GM23338 (cell line): ENCODE measurements around the gene ARPC4. TPM values are rescaled to one million over a fixed set of nuclear protein-coding genes. Genes with fewer than 3 reads are reported as not detected.
"Not testable (repeated sequence)": the region's sequence is repeated elsewhere in the genome, so short reads cannot be mapped to it uniquely, and the experiment has no call there.

ENCODE experiments used
- ATAC-seq: fragments of 200-7000 bp; cut with Tn5 transposase; 3 replicates; pipeline ENCODE4 v1.9.1; 2020
- DNase-seq: peaks from one replicate; pipeline ENCODE4 v3.0.0-alpha.2; 2015; ENCODE audit warnings: low spot score
- H2AFZ ChIP-seq: fragments of 200-600 bp; sonication (generic); 2 replicates; pipeline ENCODE4 v1.8.0; 2016; ENCODE audit warnings: antibody characterized with exemption, mild to moderate bottlenecking, moderate library complexity
- H3F3A ChIP-seq: fragments of 200-600 bp; sonication (generic); replicated peaks from 2 replicates; pipeline ENCODE4 v1.8.0; 2017; ENCODE audit warnings: antibody characterized with exemption, mixed run types, low read depth
- H3K27ac ChIP-seq: fragments of 200-600 bp; sonication (generic); 2 replicates; pipeline ENCODE4 v1.6.1; 2016; ENCODE audit warnings: low read depth
- H3K27me3 ChIP-seq: fragments of 200-600 bp; sonication (generic); 2 replicates; pipeline ENCODE4 v1.8.0; 2016; ENCODE audit warnings: mild to moderate bottlenecking, mixed run types, moderate library complexity; ENCODE audit not compliant: insufficient read depth
- H3K36me3 ChIP-seq: fragments of 200-600 bp; sonication (generic); 2 replicates; pipeline ENCODE4 v1.8.0; 2016; ENCODE audit warnings: mild to moderate bottlenecking; ENCODE audit not compliant: insufficient read depth
- H3K4me1 ChIP-seq: fragments of 200-600 bp; sonication (generic); 2 replicates; pipeline ENCODE4 v1.8.0; 2016; ENCODE audit warnings: mild to moderate bottlenecking, moderate library complexity; ENCODE audit not compliant: insufficient read depth
- H3K4me2 ChIP-seq: fragments of 200-600 bp; sonication (generic); 2 replicates; pipeline ENCODE4 v1.7.1; 2017; ENCODE audit warnings: mixed run types
- H3K4me3 ChIP-seq: fragments of 200-600 bp; sonication (generic); 2 replicates; pipeline ENCODE4 v1.6.1; 2016; ENCODE audit warnings: mixed run types
- H3K79me2 ChIP-seq: fragments of 200-600 bp; sonication (generic); replicated peaks from 2 replicates; pipeline ENCODE4 v1.8.0; 2017; ENCODE audit warnings: mild to moderate bottlenecking; ENCODE audit not compliant: insufficient read depth
- H3K9me2 ChIP-seq: fragments of 200-600 bp; sonication (generic); 2 replicates; pipeline ENCODE4 v1.8.0; 2017; ENCODE audit not compliant: insufficient read depth
- H4K20me1 ChIP-seq: fragments of 200-600 bp; sonication (generic); replicated peaks from 2 replicates; pipeline ENCODE4 v1.8.0; 2017; ENCODE audit warnings: mild to moderate bottlenecking; ENCODE audit not compliant: insufficient read depth
- H3K27ac Mint-ChIP-seq: 2 replicates; pipeline ENCODE4 v1.8.0; 2020; ENCODE audit warnings: inconsistent platforms, mild to moderate bottlenecking, moderate library complexity, mixed read lengths
- H3K27me3 Mint-ChIP-seq: 3 replicates; pipeline ENCODE4 v1.8.0; 2022; ENCODE audit warnings: low read depth, mild to moderate bottlenecking, moderate library complexity, mixed read lengths, inconsistent platforms; ENCODE audit not compliant: insufficient read depth, poor library complexity
- H3K36me3 Mint-ChIP-seq: 3 replicates; pipeline ENCODE4 v1.8.0; 2021; ENCODE audit warnings: low read depth, mild to moderate bottlenecking, inconsistent platforms, moderate library complexity, mixed read lengths
- H3K4me1 Mint-ChIP-seq: 3 replicates; pipeline ENCODE4 v1.8.0; 2020; ENCODE audit warnings: mild to moderate bottlenecking, inconsistent platforms, mixed read lengths
- H3K4me3 Mint-ChIP-seq: 3 replicates; pipeline ENCODE4 v1.8.0; 2021; ENCODE audit warnings: moderate library complexity, mild to moderate bottlenecking, inconsistent platforms, mixed read lengths
- H3K9me3 Mint-ChIP-seq: 3 replicates; pipeline ENCODE4 v1.8.0; 2020; ENCODE audit warnings: moderate library complexity, mild to moderate bottlenecking, inconsistent platforms, mixed read lengths
- CTCF ChIP-seq, 2 experiments: fragments of 200-600 bp in 1 of 2; sonication (generic) in 1 of 2; conservative IDR thresholded peaks; 2 replicates each; pipeline versions ENCODE4 v1.5.1 to v1.6.1; 2016 to 2017; ENCODE audit warnings: antibody characterized with exemption in 2 of 2, low read depth in 2 of 2, mild to moderate bottlenecking in 2 of 2, moderate library complexity in 1 of 2
- ZNF462 ChIP-seq: fragments of 250-450 bp; sonication (Bioruptor Pico); IDR thresholded peaks from 2 replicates; pipeline ENCODE4 v1.5.0; 2020; ENCODE audit warnings: mild to moderate bottlenecking, moderate library complexity
- polyA plus RNA-seq: library from polyadenylated mRNA; unstranded; fragments of >200 nt; fragmentation: Nextera tagmentation; extraction: Ambion mirVana; gene quantifications from 2 replicates; pipeline ENCODE4 v1.2.1, GENCODE V29; 2016
- total RNA-seq: library from RNA; depleted of rRNA; stranded (reverse); fragments of >200 nt; shearing (Covaris generic); gene quantifications from 2 replicates; pipeline ENCODE4 v1.2.3, GENCODE V29; 2014

The ARPC4 gene
- total and polyA plus RNA-seq, 2 experiments from 2014 or later = 71.9 to 176 TPM

- no peak for TF ChIP-seq ZNF462 (CRISPR knock-in tag)
Measured at GRCh38 chr3:9852528-9852927, 59.6 kb downstream of the ARPC4 start (continued).

GRCh38 chr3:9854291-9854940 is 61.5 kb downstream of the ARPC4 start:
- ATAC-seq = peak; percentile 59
- H3K4me1 ChIP-seq, H3K27me3 Mint-ChIP-seq, H3K9me2 ChIP-seq, H3K4me2 ChIP-seq, H3K9me3 Mint-ChIP-seq, H3K36me3 Mint-ChIP-seq, H3K36me3 ChIP-seq, H3K4me3 ChIP-seq, H3F3A ChIP-seq, H3K27me3 ChIP-seq, H3K4me3 Mint-ChIP-seq, H3K27ac ChIP-seq, H4K20me1 ChIP-seq, DNase-seq, H3K27ac Mint-ChIP-seq, H3K79me2 ChIP-seq: not testable (repeated sequence)
- H2AFZ ChIP-seq = peak overlapping the region; percentile 78
- TF ChIP-seq CTCF (conservative IDR thresholded peaks at IDR 0.05; ENCODE audit: low read depth in 2 of 2) = 0 out of 4 replicates have a peak, but pooled peaks of 1 of the 2 experiments have one; percentile 1
- peaks cover 14% of the 10 kb centered on the region for H3K4me1 Mint-ChIP-seq
